NCI-H1105 treated with DMSO at 0.1 percent for 48 hours (cell line): ENCODE results near the gene JUNB.

ENCODE experiments used
- DNase-seq: peaks from one replicate; lab custom pipeline; 2025; lab: John Stamatoyannopoulos, UW

JUNB gene

GRCh38 chr19:12842511-12842910, 51.2 kb downstream of the JUNB start:
- no peak for DNase-seq
